Sigmoid colon (tissue), 4 donors: ENCODE data around the gene AMOT.

ENCODE experiments used
- CTCF ChIP-seq, 4 experiments: fragments of 450-650 bp in 3 of 4; fragments of 200-600 bp in 1 of 4; IDR thresholded peaks; one replicate each; pipeline ENCODE4 v1.5.1; 2016 to 2019; ENCODE audit warnings: antibody characterized with exemption in 4 of 4, mild to moderate bottlenecking in 3 of 4, moderate library complexity in 2 of 4
- EP300 ChIP-seq, 4 donors: sonication (generic); formaldehyde crosslinking; IDR thresholded peaks; one replicate each; pipeline ENCODE4 v1.6.1; 2017; ENCODE audit warnings: antibody characterized with exemption in 4 of 4
- POLR2A ChIP-seq, 2 donors: fragments of 450-650 bp; IDR thresholded peaks; one replicate each; pipeline ENCODE4 v1.6.1; 2016; ENCODE audit warnings: antibody characterized with exemption in 2 of 2, mild to moderate bottlenecking in 2 of 2, moderate library complexity in 2 of 2
- POLR2AphosphoS5 ChIP-seq, 4 donors: sonication (generic); formaldehyde crosslinking; IDR thresholded peaks; one replicate each; pipeline ENCODE4 v1.6.1; 2017; ENCODE audit warnings: antibody characterized with exemption in 4 of 4

DNA sequence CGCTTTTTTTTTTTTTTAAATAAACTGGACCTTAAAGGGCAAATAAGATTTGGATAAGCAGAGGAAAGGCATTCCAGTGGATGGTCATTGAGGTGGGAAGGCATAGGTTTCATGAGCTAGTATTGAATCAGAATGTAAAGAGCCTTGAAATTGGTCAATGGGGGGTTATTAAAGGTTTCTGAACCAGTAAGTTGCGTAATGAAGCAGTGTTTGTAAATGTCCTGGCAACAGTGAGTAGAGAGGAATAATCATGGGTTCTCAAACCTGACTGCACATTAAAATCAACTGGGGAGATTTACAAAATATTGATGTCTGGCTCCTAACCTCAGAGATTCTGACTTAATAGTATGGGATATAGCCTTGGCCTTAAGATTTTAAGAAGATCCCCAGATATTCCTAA is 23.2 kb upstream of the AMOT start:
- no peak for TF ChIP-seq CTCF (IDR thresholded peaks at IDR 0.05)
- TF ChIP-seq POLR2A (IDR thresholded peaks at IDR 0.05) = no peak
- no peak for TF ChIP-seq POLR2AphosphoS5 (IDR thresholded peaks at IDR 0.05)
- no peak for TF ChIP-seq EP300 (IDR thresholded peaks at IDR 0.05)
